GM08714 (cell line): ENCODE data around the gene DNAAF8.

Experiments used
- H3K4me3 ChIP-seq: fragments of 200-500 bp; sonication (Bioruptor generic); 2 replicates; pipeline ENCODE4 v1.5.1; 2014; ENCODE audit warnings: mild to moderate bottlenecking, low read length, inconsistent platforms
- ZNF274 ChIP-seq: IDR thresholded peaks from 2 replicates; pipeline ENCODE4 v1.6.1; 2012; ENCODE audit warnings: mild to moderate bottlenecking, low read depth, low read length

Gene DNAAF8

DNA sequence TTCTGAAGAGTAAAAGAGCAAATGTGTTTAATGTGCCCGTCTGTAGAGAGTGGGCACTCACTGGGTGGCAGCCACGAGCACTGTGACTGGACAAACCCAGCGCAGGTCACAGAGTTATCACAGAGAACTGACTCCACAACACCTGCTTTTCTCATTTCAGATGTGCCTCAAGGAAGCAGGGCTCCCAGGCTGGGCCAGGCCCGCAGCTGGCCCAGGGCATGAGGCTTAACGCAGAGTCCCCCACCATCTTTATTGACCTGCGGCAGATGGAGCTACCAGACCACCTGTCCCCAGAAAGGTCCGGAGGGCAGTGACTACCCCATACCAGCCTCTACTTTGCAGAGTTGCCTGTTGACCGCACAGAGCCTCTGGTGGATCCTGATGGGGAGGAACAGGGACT is 11.9 kb downstream of the DNAAF8 start:
- TF ChIP-seq ZNF274: no peak
- no peak overlapping the region for H3K4me3 ChIP-seq

DNA sequence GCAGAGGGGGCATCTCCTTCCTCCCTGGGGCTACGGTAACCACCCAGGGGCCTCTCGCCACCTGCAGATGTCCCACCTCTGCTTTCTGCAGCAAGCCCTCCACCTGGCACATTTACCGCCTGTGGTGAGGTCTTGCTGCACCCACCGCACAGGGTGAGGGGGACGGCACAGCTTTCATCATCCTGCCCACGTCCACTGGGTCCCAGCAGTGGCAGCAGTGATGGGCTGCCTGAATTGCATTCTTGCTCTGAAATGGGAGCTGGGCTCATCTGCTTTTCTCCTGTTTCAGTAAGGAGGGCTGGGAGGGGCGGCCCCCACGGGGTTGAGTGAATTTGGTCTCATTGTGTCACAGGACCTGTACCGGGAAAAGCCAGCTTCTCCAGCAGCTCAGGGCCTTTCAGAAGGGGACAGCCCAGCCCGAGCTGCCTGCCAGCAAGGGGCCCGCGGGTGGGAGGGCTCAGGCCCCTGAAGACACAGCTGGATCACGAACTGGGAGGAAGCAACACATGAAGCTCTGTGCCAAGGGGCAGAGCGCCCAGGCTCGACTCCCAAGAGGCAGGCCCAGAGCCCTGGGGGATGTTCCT is 12.7 kb downstream of the DNAAF8 start:
- H3K4me3 ChIP-seq: no peak overlapping the region
- no peak for TF ChIP-seq ZNF274

DNA sequence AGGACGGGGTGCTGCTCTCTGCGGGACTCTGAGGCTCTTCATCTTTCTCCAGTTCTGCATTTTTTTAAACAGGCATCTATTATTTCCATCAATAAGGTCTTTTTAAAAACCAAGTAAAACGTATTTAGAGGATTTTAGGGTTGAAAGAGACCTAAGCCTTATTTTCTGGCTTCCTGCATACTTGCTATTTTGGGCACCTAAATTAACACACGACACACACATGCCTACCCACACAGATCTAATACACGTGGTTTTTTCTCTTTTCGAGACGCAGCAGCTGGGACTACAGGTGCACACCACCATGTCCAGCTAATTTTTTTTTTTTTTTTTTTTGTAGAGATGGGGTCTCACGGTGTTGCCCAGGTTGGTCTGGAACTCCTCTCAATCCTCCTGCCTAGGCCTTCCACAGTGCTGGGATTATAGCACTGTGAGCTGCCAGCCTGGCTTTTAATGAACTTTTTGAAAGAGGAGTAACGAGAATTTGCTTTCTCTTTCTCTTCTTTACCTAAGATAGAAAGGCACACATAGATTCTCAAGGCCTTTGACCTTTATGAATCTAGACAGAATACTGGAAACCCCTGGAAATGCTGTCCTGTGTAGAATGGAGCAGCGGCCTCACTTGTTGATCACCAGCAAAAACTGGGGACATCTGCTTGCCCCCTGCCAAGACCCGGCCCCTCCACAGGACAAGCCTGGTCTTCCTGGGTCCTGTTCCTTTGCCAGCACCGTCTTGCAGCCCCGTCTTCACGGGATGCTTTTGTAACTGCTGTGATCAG is 13.8 kb downstream of the DNAAF8 start:
- no peak overlapping the region for H3K4me3 ChIP-seq
- no peak for TF ChIP-seq ZNF274

DNA sequence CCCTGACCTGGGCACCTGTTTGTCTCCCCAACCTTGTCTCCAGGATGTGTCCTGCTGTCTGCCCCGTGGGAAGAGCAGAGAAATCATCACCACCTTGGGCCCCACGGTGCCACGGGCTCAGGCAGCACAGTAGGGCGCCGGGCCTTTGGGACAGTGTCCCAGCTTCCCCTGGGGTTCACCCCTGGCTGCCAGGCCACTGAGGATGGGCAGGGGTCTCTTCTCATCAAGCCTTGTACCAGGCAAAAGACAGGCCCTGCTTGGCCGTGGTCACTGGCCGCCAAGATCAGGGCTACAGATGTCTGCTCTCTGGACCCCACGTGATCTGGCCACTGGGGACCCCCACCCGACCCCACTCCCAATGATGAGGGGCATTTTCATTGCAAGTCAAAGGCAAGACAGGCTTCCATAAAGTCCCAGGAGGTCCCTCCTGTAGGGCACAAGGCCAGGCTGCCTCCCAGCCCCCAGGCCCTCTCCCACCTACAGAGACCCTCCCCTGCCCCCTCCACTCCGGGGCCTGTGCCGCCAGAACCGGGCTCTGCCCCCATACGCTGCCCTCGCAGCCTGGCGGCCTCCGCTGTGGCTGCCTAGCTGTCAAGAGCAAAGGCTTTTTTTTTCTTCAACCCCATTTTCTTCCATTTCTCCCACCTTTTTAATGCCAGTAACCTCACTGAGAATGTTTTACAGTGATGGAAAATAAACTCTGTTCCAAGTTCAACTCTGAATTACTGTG is 14.5 kb downstream of the DNAAF8 start:
- H3K4me3 ChIP-seq: no peak overlapping the region
- no peak for TF ChIP-seq ZNF274

DNA sequence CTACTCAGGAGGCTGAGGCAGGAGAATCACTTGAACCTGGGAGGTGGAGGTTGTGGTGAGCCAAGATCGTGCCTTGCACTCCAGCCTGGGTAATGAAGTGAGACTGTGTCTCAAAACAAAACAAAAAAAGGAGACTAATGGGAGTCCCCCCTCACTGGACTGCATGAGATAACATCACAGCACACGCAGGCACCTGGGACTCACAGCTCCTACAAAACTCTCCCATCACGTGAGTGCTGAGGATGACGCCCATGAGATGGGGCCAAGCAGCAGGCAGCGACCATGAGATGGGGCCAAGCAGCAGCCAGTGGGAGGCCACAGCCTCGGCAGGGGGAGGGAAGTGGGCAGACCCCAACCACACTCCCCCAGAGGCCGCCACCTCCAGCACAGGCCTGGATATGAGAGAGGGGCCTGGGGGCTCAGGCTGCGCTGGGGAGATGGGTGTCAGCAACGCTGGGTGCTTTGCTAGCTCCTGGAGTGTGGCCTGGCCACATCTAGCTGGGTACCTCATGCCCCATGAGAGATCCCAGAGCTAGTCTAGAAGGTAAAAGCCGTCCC is 15.4 kb downstream of the DNAAF8 start:
- TF ChIP-seq ZNF274: no peak
- H3K4me3 ChIP-seq: no peak overlapping the region

DNA sequence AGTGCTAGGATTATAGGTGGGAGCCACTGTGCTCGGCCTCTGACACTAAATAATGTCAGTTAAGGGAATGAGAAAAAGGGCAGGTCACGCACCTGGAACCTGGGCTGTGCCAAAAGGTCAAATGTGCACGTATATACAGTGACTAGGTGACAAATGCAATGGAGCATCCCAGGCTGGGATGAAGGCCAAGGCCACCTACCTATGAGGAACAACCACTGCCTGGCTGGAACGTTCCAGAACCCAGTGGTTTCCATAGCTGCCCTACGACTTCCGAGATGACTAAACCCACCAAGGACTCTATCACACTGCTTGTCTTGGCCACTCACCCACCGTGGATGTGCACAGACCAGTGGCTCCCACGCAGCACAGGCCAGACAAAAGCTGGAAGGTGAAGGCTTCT is 16.6 kb downstream of the DNAAF8 start:
- no peak overlapping the region for H3K4me3 ChIP-seq
- no peak for TF ChIP-seq ZNF274

DNA sequence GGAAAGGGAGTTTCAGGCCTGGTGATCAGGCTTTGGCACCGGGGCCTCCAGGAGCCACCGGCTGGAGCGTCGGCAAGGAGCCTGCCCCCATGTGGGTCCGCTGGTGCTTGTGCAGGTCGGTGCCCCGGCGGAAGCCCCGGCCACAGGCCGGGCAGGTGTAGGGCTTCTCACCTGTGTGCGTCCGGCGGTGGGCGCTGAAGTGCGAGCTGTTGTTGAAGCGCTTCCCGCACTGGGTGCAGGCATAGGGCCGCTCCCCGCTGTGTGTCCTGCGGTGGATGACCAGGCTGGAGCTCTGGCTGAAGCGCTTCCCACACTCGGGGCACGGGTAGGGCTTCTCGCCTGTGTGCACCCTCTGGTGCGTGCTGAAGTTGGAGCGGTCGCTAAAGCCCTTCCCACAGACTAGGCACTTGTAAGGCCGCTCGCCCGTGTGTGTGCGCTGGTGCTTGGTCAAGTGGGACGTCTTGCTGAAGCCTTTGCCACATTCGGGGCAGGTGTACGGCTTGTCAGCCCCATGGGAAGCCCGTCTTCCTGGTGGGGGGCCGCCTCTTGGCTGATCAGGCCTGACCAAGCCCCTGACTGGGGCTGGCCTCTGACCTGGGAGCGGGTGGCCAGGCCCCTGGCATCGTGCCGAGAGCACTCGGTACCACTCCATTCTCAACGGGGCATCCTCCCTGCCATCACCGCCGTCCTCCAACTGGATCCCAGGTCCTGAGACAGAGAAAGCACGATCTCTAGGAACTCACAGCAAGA is 18.2 kb downstream of the DNAAF8 start:
- no peak overlapping the region for H3K4me3 ChIP-seq
- TF ChIP-seq ZNF274: no peak

DNA sequence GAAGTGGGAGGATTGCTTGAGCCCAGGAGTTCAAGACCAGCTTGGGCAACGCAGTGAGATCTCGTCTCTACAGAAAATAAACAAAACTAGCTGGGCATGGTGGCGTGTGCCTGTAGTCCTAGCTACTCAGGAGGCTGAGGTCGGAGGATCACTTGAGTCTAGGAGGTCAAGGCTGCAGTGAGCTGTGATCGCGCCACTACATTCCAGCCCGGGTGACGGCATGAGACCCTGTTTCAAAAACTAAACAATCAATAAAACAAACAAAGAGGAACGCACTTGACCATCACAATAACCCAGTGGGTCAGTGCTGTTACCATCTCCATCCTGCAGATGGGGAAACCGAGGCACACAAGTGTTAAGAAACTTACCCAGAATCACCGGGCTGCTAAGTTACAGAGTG is 18.9 kb downstream of the DNAAF8 start:
- TF ChIP-seq ZNF274: no peak
- H3K4me3 ChIP-seq: no peak overlapping the region

DNA sequence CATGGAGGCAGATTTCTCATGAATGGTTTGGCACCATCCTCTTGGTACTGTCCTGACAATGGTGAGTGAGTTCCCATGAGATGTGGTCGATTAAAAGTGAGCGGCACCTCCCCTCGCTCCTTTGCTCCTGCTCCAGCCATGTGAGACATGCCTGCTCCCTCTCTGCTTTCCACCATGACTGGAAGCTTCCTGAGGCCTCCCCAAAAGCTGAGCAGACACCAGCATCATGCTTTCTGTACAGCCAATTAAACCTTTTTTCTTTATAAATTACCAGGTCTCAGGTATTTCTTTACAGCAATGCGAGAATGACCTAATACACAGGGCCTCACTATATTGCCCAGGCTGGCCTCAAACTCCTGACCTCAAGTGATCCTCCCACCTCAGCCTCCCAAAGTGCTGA is 20.5 kb downstream of the DNAAF8 start:
- no peak overlapping the region for H3K4me3 ChIP-seq
- no peak for TF ChIP-seq ZNF274

DNA sequence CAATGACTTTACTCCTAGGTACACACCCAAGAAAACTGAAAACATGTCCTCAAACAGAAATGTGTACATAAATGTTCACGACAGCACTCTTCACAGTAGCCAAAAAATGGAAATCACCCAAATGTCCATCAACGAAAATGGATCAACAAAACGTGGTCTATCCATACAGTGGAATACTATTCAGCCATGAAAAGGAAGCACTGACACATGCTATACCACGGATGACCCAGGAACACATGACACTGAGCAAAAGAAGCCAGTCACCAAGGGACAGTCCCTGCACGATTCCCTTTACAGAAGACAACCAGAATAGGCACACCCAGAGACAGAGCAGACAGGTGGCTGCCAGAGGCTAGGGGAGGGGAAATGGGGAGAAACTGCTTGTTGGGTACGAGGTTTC is 21.4 kb downstream of the DNAAF8 start:
- H3K4me3 ChIP-seq: no peak overlapping the region
- TF ChIP-seq ZNF274: no peak

DNA sequence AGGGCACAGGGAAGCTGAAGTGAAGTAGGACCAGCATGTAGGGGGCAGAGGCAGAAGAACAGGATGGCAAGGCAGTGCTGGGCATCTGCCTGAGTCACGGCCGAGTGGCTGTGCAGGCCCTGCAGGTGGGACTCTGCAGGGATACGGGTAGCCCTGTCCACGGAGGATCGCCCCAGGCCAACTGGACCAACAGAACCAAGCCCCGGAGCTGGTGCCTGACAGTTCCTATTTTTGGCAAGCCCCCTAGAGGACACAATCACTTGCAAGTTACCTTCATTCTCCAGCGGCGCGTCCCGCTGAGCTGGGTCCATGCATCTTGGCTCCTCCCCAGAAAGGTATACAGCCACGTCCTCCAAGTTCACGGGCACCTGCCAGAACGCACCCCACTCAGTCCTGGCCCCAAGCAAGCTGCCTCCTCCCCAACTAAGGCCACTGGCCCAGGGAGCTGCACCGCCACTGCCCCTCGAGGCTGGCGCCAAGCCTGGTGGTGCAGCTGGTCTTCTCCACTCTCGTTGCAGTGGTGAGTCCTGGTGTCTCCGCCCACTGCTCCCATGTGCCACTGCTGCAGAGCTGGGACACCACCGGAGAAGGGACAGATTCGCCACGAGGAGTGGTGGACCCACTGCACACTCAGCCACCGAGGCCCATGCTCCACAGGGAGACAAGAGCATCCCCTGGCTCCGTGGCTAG is 26.0 kb downstream of the DNAAF8 start:
- TF ChIP-seq ZNF274: no peak
- H3K4me3 ChIP-seq: no peak overlapping the region

DNA sequence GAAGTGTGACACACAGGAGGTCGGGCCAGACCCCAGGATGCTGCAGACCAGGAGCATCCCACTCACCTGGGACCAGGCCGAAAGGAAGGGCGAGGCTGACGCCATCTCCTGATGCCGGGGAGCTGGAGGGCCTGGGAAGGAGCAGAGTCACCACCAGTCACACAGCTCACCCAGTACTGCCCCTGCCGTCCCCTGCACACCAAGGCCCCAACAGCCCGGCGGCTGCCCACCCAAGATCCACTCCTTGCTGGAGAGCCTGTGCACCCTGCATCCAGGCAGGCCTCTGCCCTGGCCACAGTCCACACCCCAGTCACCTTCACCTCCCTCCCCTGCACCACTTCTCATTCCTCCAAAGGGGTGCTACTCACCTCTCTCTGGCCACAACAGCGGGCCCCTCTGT is 27.9 kb downstream of the DNAAF8 start:
- H3K4me3 ChIP-seq: no peak overlapping the region

DNA sequence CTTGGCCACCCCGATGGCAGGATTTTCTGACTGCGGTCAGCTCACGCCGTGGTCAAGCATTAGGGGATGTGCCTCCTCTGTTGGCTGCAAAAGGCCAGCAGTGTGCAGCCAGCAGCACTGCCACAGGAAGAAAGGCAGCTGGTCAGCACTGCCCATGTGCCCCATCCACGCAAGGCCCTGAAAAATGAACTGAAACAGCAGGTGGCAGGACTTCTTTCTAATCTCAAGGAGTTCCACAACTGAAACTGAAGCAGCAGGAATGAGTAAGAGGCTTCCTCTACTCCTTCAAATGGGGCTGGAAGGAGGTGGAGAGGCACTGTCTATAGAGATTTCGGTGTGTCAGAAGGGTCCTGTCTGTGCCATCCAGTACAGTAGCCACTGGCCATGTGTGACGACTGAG is 29.5 kb downstream of the DNAAF8 start:
- TF ChIP-seq ZNF274: no peak
- no peak overlapping the region for H3K4me3 ChIP-seq

More for the DNA sequence above, 27.9 kb downstream of the DNAAF8 start:
- no peak for TF ChIP-seq ZNF274
